ENCODE data around the gene ZNF568. TPM values are rescaled to one million over a fixed set of nuclear protein-coding genes. Genes with fewer than 3 reads are reported as not detected.

ZNF568 gene
- total RNA-seq (2014; rRNA removed) = not detected in 2 replicates
- Bru-seq, nascent RNA = percentile 12 among the genes with signal in this experiment
- BruChase-seq, experiment 1, labeled RNA remaining after a 6-hour chase = percentile 15 among the genes with signal in this experiment
- percentile 24 among the genes with signal in this experiment for BruChase-seq, experiment 2, labeled RNA remaining after a 2-hour chase
- long read RNA-seq = 0 reads

DNA sequence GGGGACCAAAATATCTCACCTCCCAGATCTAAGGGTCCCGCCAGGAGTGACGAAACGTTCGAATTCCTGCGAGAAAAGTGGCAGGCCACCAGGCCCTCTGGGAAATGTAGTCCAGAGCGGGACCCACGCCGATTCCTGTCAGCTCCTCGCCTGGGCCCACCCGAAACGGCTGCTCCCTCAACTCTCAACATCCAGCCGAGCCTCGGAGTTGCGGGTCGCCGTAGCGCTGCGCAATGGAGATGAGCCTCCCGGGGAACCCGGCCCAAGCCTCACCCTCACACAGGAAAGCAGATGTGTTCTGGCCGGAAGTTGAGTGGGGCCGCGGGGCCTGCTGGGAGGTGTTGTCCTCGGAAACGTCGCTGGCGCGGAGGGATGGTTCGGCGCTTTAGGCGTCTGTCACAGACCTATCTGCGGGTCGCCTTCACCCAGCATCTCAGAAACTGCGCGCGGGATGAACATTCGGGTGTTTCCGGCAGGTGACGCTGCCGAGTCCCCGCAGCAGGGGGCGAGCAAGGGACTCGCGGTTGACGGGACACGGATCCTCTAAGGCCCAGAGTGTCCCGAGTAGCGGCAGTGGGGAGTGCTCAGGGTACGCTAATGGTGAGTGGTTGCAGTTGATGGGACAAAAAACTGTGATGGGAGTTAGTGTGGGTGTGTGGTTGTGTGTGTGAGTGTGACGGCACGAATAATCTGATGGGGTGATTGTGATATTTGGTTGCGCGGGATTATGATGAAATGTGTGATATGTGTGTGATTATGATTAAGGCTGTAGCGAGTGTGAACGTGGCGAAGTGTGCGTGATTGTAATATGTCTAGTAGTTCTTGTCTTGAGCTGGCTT lies at the start of gene ZNF568, which contains the start of gene ZNF829:
Gene ZNF568, plus strand, starts transcription at position 341 of the 839 bp plus-strand sequence. CDS start 6,439 bp downstream, outside the sequence.
Gene ZNF829, minus strand, starts transcription at position 300 of the 839 bp plus-strand sequence. CDS start 1,124 bp downstream, outside the sequence.
- no peaks in the 10 kb centered on the region for H3K4me1 ChIP-seq (ENCODE audit: insufficient read depth, low read length)
- no peaks in the 10 kb centered on the region for H4K20me1 ChIP-seq (ENCODE audit: low read length)
- H3K4me3 ChIP-seq (ENCODE audit: low read length) = no peak within 1 kb of the TSS
- H3K27me3 ChIP-seq (ENCODE audit: low read length) = no peaks in the 10 kb centered on the region
- intact Hi-C loops (cut with micrococcal nuclease) = no loop called here
- BruUV-seq (replicated peaks) = no TSS peak
- 0 out of 2 replicates have a peak, but pooled peaks cover 11% of the 10 kb centered on the region for H3K9me3 ChIP-seq (ENCODE audit: low read length)
- no peak within 1 kb of the TSS for H2AFZ ChIP-seq (ENCODE audit: low read length)
- no peak within 1 kb of the TSS for H3K9ac ChIP-seq (ENCODE audit: low read length)
- no peaks in the 10 kb centered on the region for H3K9me2 ChIP-seq (replicated peaks; ENCODE audit: low read length)
- no peak within 1 kb of the TSS for H3K4me2 ChIP-seq (ENCODE audit: low read length)
- POLR2A ChIA-PET (ENCODE audit: unreplicated experiment) = no interaction called here
- no peaks in the 10 kb centered on the region for H3K36me3 ChIP-seq (ENCODE audit: low read depth, low read length)
- no peak for TF ChIP-seq EZH2phosphoT487 (IDR thresholded peaks at IDR 0.05; ENCODE audit: borderline replicate concordance, low read length)
- TF ChIP-seq EZH2 (IDR thresholded peaks at IDR 0.05; ENCODE audit: low read length, unreplicated experiment) = no peak
- TF ChIP-seq, protein P1, sequence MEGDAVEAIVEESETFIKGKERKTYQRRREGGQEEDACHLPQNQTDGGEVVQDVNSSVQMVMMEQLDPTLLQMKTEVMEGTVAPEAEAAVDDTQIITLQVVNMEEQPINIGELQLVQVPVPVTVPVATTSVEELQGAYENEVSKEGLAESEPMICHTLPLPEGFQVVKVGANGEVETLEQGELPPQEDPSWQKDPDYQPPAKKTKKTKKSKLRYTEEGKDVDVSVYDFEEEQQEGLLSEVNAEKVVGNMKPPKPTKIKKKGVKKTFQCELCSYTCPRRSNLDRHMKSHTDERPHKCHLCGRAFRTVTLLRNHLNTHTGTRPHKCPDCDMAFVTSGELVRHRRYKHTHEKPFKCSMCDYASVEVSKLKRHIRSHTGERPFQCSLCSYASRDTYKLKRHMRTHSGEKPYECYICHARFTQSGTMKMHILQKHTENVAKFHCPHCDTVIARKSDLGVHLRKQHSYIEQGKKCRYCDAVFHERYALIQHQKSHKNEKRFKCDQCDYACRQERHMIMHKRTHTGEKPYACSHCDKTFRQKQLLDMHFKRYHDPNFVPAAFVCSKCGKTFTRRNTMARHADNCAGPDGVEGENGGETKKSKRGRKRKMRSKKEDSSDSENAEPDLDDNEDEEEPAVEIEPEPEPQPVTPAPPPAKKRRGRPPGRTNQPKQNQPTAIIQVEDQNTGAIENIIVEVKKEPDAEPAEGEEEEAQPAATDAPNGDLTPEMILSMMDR (conservative IDR thresholded peaks at IDR 0.05; ENCODE audit: low read depth, low read length) = no peak
- no peak for DNase-seq
- no peaks in the 10 kb centered on the region for H3F3A ChIP-seq (ENCODE audit: low read length, unreplicated experiment)
- CTCF ChIA-PET = no interaction called here
- H3K79me2 ChIP-seq (ENCODE audit: low read length) = no peaks in the 10 kb centered on the region
- no peak for ATAC-seq
- H3K27ac ChIP-seq (ENCODE audit: low read length) = no peak within 1 kb of the TSS

GRCh38 chr19:36876993-36877938 lies 38.9 kb upstream of the ZNF568 start:
- CTCF ChIA-PET = no interaction called here
- intact Hi-C loops (cut with micrococcal nuclease) = no loop called here
- H3K9me3 ChIP-seq (ENCODE audit: low read length) = peaks cover 17% of the 10 kb centered on the region

More at GRCh38 chr19:36876993-36877938, 38.9 kb upstream of the ZNF568 start:
- Histone ChIP-seq H3K27ac (ENCODE audit: low read length) (no peak overlapping the region), H3K4me3 (ENCODE audit: low read length) (no peak overlapping the region), H3K9ac (ENCODE audit: low read length) (no peak overlapping the region), H3K9me2 (replicated peaks; ENCODE audit: low read length) (no peaks in the 10 kb centered on the region), H3F3A (ENCODE audit: low read length, unreplicated experiment) (no peaks in the 10 kb centered on the region), H3K27me3 (ENCODE audit: low read length) (no peaks in the 10 kb centered on the region), H4K20me1 (ENCODE audit: low read length) (no peaks in the 10 kb centered on the region), H3K36me3 (ENCODE audit: low read depth, low read length) (peaks cover 17% of the 10 kb centered on the region; the same call in 1 of the 2 replicates), H3K79me2 (ENCODE audit: low read length) (no peaks in the 10 kb centered on the region), H2AFZ (ENCODE audit: low read length) (no peak overlapping the region), H3K4me2 (ENCODE audit: low read length) (no peak overlapping the region), H3K4me1 (ENCODE audit: insufficient read depth, low read length) (no peaks in the 10 kb centered on the region)
- ATAC-seq = no peak
- TF ChIP-seq EZH2 (IDR thresholded peaks at IDR 0.05; ENCODE audit: low read length, unreplicated experiment) (no peak), EZH2phosphoT487 (IDR thresholded peaks at IDR 0.05; ENCODE audit: borderline replicate concordance, low read length) (no peak)
- TF ChIP-seq, protein P1 (conservative IDR thresholded peaks at IDR 0.05; ENCODE audit: low read depth, low read length) = no peak
- no TSS peak for BruUV-seq (replicated peaks)
- POLR2A ChIA-PET (ENCODE audit: unreplicated experiment) = no interaction called here
- no peak for DNase-seq

All from PC-3 (cell line).